ENCODE results near the gene CASQ2.

Gene CASQ2

GRCh38 chr1:115687744-115688143 lies 80.8 kb downstream of the CASQ2 start:
- no peak for DNase-seq

DNA sequence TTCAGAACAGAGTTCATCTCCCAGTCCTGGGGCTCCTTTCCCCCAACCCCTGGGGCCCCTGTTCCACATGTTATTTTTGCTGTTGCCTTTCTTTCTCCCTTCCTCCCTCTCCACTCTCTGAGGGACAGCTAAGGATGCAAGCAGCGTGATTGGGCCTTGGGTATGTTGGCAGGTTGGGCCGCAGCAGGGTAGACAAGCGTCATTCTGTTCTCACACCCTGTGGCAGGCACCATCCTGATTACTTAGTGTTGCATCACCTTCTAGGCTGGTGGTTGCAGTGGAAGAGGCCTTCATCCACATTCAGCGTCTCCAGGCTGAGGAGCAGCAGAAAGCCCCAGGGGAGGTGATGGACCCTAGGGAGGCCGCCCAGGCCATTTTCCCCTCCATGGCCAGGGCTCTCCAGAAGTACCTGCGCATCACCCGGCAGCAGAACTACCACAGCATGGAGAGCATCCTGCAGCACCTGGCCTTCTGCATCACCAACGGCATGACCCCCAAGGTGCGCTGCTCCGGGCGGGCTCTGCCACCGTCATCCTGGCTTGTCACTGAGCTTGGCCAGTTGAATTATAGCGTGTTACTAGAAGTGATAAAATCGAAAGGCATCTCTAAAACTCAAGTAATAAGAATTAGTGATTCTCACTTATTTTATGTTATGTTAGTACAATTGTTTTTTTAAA lies 83.3 kb downstream of the CASQ2 start:
- no peak for DNase-seq

GRCh38 chr1:115682792-115683191 lies 85.7 kb downstream of the CASQ2 start:
- no peak for DNase-seq

DNA sequence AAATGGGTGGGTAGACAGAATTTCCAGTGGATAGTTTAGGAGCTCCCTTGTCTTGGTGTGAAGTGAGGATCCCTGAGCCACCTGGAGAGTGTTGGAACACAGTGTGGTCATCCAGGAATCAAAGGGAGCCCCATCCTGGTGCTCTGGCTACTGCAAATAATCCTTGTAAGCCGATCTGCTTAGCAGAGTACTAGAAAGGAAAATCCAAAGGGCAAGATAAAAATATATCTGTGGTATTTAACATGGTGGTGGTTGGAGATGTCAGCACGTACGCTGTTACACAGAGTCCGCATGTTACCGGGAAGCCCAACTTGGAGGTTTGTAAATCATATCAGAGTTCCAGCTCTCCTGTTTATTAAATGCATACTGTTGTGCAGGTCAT lies 87.8 kb downstream of the CASQ2 start:
- no peak for DNase-seq

GRCh38 chr1:115679141-115679611 lies 89.3 kb downstream of the CASQ2 start:
- DNase-seq, result no peak

DNA sequence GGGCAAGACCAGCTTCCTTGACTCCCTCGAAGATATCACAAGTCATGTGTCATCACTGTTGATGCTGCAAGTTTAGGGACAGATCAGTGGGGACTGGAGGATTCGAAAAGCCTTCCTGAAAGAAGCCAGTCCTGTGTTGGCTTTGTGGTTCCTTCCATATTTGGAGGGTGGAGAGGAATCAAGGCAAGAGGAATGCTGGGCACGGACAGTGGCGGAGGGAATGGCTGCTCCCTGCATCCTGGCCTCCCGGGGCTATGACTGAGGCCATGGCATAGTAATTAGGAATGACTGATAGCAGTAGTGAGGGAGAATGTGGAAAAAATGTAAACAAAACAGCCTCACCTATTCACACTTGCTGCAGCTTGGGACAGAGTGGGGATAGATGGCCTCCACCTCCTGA lies 90.4 kb downstream of the CASQ2 start:
- no peak for DNase-seq

GRCh38 chr1:115677565-115677964 lies 90.9 kb downstream of the CASQ2 start:
- DNase-seq, result no peak

DNA sequence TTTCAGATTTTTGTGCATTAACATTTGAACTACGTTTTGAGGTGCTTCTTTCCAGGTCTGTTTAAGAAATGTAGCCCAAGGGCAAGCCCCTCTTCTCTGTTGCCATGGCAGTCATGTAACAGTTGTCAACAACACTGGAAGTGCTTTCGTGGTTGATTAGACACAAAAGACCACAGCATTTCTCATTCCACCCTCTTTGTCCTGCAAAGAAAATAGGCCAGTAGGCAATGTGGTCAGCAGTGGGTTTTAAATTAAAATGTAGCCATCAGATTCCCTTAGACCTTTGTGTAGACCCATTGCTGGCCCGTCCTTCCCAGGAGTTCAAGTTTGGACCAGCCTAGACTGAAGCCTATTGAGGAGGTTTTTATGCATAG lies 91.3 kb downstream of the CASQ2 start:
- DNase-seq, result no peak

DNA sequence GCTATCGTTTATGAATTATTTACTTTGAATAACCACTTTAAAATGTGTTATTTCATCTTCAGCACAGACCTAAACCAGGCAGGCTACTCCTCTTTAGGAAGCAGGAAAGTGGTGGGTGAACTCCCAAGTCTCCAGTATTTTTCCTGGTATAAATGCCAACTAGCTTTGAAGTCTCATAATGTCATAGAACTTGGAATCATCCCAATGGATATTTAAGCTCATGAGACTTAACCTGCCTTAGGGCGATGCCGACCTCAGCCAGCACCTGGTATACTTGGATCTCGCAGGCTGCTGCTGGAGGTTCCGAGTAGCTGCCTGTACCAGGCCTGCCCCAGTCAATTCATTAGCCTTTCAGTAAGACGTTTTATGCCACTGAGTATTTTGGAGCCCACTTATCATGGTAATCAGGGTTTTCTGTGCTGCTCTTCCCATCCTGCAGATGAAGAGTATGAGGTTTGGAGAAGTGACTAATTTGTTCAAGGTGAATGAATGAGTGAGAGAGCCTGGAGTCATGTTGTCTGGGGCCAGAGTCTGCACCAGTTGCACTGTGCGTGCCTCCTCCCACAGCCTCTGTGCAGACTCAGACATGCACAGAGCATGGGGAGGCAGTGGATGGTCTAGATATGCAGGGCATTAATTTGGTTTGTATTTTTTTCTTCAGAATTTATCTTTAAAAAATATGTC lies 91.9 kb downstream of the CASQ2 start:
- DNase-seq, result no peak

- DNase-seq, result no peak
These were observed 96.1 kb downstream of the CASQ2 start for GRCh38 chr1:115672224-115673009.

DNA sequence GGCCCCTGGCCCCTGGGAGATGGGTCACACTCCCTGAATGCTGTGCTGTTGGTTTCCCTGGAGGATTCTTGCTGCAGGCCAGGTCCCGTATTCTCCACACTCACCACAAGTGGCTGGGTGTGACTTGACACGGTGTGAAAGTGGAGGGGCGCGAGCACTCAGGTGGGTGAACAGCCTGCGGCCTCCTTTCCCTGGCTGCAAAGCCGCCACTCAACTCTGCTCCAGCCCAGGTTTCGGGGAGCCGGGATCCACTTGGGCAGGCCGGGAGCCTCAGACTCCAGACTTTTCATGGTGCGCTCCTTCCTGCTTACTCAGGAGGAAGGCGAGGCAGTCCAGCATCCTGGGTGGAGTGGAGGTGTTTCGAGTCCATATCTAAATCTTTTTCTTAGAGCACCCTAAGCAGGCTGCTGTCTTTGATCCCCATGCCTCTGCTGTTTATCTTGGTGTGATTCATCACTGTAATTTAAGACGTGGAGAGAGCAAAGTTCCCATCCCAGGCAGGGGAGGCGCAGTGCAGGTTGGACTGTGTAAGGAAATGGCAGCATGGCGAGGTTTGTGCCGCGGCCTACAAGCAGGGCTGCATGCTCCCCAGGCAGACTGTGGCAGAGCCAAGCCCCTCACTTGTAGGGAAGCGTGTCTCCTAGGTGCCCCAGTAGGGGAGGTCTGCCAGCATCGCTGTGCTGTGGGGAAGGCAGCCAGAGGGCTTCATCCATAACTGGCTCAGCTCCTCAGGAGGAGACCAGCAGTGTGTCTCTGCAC lies 97.2 kb downstream of the CASQ2 start:
- no peak for DNase-seq

DNA sequence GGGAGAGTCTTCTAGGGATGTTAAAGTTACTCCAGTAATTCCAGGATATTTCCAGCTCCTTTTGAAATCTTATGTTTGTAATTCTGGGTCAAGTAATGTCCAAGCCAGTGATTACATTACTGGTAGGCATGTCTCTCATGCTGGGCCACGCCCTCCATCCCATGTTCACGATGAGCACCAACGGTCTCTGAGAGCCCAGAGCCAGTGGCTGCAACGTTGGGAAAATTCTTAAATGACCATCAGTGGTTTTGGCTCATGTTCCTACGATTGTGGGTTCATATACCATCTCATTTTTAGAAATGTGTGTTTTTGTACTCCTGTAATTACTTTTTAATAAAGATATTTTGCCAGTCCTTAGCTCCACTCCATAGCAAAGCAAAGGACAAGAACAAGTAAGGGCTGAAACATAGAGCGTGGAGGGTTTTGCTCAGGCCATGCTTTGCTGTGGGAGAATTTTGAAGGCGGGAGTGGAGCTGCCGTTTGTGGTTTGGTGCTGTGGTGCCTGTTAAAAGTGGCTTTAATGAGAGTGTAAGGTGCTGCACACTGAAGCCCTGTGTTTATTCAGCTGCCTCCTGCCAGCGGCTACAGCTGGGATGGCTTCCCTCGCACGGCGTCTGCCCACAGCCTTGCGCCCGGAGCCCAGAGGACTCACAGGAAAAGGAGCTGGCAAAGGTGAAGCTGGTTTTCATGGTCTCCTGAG lies 97.9 kb downstream of the CASQ2 start:
- DNase-seq, result no peak

GRCh38 chr1:115669886-115670285 lies 98.6 kb downstream of the CASQ2 start:
- DNase-seq, result no peak

DNA sequence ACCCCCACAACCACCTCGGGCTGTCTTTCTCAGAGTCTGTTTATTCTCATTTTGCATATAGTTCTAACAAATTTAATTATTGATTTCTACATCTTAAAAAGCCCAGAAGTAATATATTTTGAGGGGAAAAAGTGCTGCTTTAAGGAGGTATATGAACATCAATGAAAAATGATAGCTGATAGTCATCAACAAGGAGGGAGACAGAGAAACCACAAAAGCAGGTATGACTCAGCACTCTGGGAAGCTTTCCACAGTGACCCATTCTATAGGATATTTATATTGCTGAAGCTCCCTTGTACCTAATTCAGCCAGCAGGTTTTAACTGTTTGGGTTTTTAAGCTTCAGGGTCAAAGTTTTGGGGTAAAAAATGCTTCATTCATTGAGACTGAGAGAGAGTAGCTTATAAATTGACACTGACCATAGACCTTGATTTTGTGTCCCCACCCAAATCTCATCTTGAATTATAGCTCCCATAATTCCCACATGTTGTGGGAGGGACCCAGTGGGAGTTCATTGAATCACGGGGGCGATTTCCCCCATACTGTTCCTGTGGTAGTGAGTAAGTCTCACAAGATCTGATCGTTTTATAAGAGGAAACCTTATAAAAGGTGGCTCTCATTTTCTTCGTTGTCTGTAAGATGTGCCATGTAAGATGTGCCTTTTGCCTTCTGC lies 99.4 kb downstream of the CASQ2 start:
- DNase-seq, result peak; percentile 14 to 65

DNA sequence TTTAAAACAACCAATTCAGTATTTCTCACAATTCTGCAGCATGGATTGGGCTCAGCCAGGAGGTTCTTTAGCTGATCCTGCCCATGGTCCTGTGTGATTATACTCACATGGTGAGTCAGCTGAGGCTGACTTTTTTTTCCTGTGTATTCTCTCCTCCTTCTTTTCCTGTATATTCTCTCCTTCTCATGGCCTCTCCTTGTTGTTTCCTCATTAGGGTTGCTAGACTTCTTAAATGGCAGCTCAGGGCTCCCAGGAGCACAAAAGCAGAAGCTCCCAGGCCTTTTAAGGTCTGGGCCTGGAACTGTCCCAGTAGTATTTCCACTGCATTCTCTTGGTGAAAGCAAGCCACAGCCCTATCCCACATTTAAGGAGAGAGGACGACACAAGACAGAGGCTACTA lies 99.9 kb downstream of the CASQ2 start:
- peak in 1 of 2 experiments; percentile 30 for DNase-seq

- no peak for DNase-seq
These were observed 101.8 kb downstream of the CASQ2 start for GRCh38 chr1:115666702-115667101.

- no peak for DNase-seq
These were observed 102.3 kb downstream of the CASQ2 start for GRCh38 chr1:115666206-115666605.

DNA sequence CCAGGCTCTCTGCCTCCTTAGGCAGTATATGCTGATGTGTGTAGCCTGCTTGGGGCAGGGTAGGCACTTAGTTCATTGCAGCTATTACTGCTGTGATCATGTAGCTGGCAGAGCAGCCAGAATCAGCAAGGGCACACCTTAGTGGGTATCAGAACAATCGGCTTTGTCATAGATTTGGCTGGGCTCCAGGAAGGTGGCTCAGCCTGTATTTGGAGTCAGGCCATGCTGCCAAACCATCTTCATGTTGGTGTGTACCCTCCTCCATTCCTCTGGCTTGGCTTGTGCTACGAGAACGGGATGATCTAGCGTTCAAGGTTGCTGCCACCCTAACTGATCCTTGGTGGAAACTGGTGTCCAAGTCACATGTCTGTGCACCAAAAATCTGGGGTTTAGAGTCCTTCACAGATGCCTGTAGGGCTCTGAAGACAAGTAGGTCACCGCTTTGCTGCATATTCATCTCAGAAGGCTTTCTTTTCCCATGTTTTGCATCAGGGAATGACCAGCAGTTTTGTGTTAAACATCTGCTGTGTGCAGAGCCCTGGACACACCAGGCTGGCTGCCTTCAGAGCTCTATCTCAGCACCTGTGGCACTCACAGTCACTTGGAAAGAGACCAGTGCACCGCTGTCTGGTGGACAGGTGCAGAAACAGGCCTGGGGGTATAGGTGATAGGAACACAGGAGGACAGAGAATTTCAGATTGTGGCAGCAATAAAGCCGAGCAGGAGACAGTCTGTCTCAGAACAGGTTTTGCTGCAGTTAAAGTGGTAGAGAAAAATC lies 103.0 kb downstream of the CASQ2 start:
- DNase-seq, result no peak

DNA sequence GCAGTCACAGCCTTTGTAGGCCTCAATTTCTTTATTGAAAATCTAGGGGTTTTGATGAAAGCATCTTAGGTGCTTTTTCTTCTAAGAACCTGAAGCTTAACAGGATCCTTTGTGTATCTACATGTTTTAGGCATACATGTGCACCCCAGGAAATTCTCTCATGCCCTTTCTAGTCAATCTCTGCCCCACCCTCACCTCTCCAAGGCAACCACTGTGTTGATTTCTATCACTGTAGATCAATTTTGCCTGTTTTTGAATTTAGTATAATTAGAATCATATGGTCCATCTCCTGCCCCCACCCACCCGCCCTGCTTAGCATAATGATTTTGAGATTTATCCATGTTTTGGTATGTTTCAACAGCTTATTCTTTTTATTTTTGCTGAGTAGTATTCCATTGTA lies 107.4 kb downstream of the CASQ2 start:
- DNase-seq, result no peak

DNA sequence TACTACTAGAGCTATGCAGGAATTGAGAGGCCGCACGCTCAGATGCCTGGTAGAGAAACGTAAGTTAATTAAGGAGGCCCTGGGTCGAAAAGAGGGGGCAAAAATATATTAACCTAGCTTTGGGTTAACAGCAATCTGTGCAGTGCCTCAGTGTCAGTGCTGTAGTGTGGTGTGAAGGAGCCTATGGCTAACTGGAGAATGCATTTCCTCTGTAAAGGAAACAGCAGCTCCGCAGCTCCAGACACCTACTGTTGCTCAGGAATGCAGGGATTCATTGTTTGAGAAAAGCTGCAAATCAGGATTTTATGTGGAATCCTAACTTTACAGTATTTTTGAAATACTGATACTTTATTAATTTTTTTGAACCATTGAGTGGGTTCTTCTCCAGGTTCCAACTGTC lies 108.4 kb downstream of the CASQ2 start:
- no peak for DNase-seq

DNA sequence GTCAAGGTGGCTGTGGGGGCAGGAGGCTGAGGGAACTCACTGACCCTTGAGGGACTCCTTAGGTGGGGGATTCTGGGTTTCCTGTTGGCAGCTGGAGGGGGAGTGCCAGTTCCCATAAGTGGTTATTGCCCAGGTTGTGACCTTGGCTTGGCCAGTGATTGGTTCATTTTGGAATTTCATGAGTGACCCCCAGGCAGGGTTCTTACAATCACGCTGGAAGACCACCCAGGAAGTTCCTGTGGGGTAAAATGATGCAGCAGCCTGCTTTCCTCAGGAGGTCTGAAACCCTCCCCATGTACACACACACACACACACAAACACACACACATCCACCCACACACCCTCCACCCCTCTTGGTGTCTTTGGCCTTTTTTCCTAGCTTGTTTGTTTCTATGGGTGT lies 109.9 kb downstream of the CASQ2 start:
- no peak for DNase-seq

Measured in SW 1271 (cell line).